ENCODE measurements around the gene ZDHHC12. TPM values are rescaled to one million over a fixed set of nuclear protein-coding genes. Genes with fewer than 3 reads are reported as not detected.

Gene ZDHHC12
- total and polyA plus RNA-seq, 2 of the 8 experiments (the other 6 are each of a cell fraction or from before 2014, with no cell fraction given) = 35.0 to 93.8 TPM

- TF ChIP-seq, protein P1, sequence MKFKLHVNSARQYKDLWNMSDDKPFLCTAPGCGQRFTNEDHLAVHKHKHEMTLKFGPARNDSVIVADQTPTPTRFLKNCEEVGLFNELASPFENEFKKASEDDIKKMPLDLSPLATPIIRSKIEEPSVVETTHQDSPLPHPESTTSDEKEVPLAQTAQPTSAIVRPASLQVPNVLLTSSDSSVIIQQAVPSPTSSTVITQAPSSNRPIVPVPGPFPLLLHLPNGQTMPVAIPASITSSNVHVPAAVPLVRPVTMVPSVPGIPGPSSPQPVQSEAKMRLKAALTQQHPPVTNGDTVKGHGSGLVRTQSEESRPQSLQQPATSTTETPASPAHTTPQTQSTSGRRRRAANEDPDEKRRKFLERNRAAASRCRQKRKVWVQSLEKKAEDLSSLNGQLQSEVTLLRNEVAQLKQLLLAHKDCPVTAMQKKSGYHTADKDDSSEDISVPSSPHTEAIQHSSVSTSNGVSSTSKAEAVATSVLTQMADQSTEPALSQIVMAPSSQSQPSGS (IDR thresholded peaks at IDR 0.05; ENCODE audit: low read length) = no peak
- TF ChIP-seq ZNF274 (IDR thresholded peaks at IDR 0.05; ENCODE audit: borderline replicate concordance, extremely low read depth, low read length) (no peak), TCF12 (IDR thresholded peaks at IDR 0.05; ENCODE audit: low read depth, low read length) (no peak), TBP (IDR thresholded peaks at IDR 0.05; ENCODE audit: low read depth, low read length) (0 out of 2 replicates have a peak, but pooled peaks have one; percentile 25), SIX5 (IDR thresholded peaks at IDR 0.05; ENCODE audit: low read depth, low read length) (no peak), JUND (IDR thresholded peaks at IDR 0.05; ENCODE audit: low read length) (no peak), CTCF (IDR thresholded peaks at IDR 0.05; ENCODE audit: control extremely low read depth in 1 of 3, insufficient read depth in 1 of 3, low read depth in 1 of 3, low read length in 3 of 3) (no peak), POU5F1 (IDR thresholded peaks at IDR 0.05; ENCODE audit: low read depth, low read length) (no peak), GTF2F1 (IDR thresholded peaks at IDR 0.05; ENCODE audit: borderline replicate concordance, low read depth, low read length) (no peak), RNF2 (IDR thresholded peaks at IDR 0.05; ENCODE audit: borderline replicate concordance, low read depth, low read length, missing control alignments, poor library complexity, severe bottlenecking) (no peak), SP4 (IDR thresholded peaks at IDR 0.05; ENCODE audit: low read length) (no peak), HDAC6 (IDR thresholded peaks at IDR 0.05; ENCODE audit: low read depth, low read length) (no peak), CEBPB (IDR thresholded peaks at IDR 0.05; ENCODE audit: low read depth, low read length) (no peak), EP300 (IDR thresholded peaks at IDR 0.05; ENCODE audit: borderline replicate concordance in 1 of 2, low read depth in 2 of 2, low read length in 2 of 2) (no peak), RXRA (IDR thresholded peaks at IDR 0.05; ENCODE audit: insufficient read depth, low read depth, low read length) (no peak), SIN3A (conservative IDR thresholded peaks at IDR 0.05 in 1 of 2, IDR thresholded peaks at IDR 0.05 in 1 of 2; ENCODE audit: low read depth in 1 of 2, low read length in 2 of 2) (peak; percentile 52 to 71; a peak in 1 of 4 replicates), NRF1 (IDR thresholded peaks at IDR 0.05; ENCODE audit: low read depth, low read length) (no peak), EGR1 (IDR thresholded peaks at IDR 0.05; ENCODE audit: borderline replicate concordance, low read depth, low read length) (no peak), CREB1 (IDR thresholded peaks at IDR 0.05) (no peak)
These were observed 33.9 kb downstream of the ZDHHC12 start (continued) for GRCh38 chr9:128689820-128690683.

Measured in H1 (cell line).